Gastrocnemius medialis (tissue), 4 donors: ENCODE results near the gene PTPRN2.

Experiments
- CTCF ChIP-seq, 5 experiments: fragments of 450-650 bp in 3 of 5; fragments of 200-600 bp in 2 of 5; sonication (generic) in 2 of 5; IDR thresholded peaks in 4 of 5; conservative IDR thresholded peaks in 1 of 5; 1 replicate in 4 of 5; 2 replicates in 1 of 5; pipeline ENCODE4 v1.5.1; 2016 to 2019; ENCODE audit warnings: antibody characterized with exemption in 5 of 5, mild to moderate bottlenecking in 3 of 5, moderate library complexity in 3 of 5
- POLR2A ChIP-seq, 2 donors: fragments of 450-650 bp; IDR thresholded peaks; one replicate each; pipeline ENCODE4 v1.6.1; 2017; ENCODE audit warnings: antibody characterized with exemption in 2 of 2, mild to moderate bottlenecking in 2 of 2, moderate library complexity in 2 of 2

GRCh38 chr7:158614700-158615099, 27.1 kb upstream of the PTPRN2 start:
- no peak for TF ChIP-seq CTCF (IDR thresholded peaks at IDR 0.05 in 4 of 5, conservative IDR thresholded peaks at IDR 0.05 in 1 of 5)
- no peak for TF ChIP-seq POLR2A (IDR thresholded peaks at IDR 0.05)
